H1 (cell line): ENCODE results near the gene RAMACL. TPM values are rescaled to one million over a fixed set of nuclear protein-coding genes. Genes with fewer than 3 reads are reported as not detected.

ENCODE experiments used
- CTCF ChIA-PET: fragments of 300-600 bp; sonication (Branson Sonifier 250); formaldehyde crosslinking; loops from one replicate; lab custom pipeline; 2021; ENCODE audit not compliant: partially characterized antibody; lab: Charles Lee
- POLR2A ChIA-PET: fragments of 300-600 bp; sonication (Branson Sonifier 250); formaldehyde crosslinking; loops from one replicate; lab custom pipeline; 2021; ENCODE audit warnings: inconsistent platforms; ENCODE audit not compliant: partially characterized antibody; lab: Charles Lee
- DNase-seq, 2 experiments: peaks; one replicate each; pipeline versions ENCODE4 v3.0.0 to v3.0.0-alpha.2; 2010 to 2022; ENCODE audit warnings: low spot score in 2 of 2, low read depth in 1 of 2, mixed read lengths in 1 of 2
- FAIRE-seq: peaks from 2 replicates; lab custom pipeline; 2011; peaks lifted over from hg19 to GRCh38; lab: Jason Lieb, UNC
- H2AFZ ChIP-seq: 2 replicates; pipeline ENCODE4 v1.8.1; 2012; ENCODE audit warnings: low read length, inconsistent platforms
- H2AK5ac ChIP-seq: 2 replicates; pipeline ENCODE4 v1.6.1; 2013; ENCODE audit warnings: low read depth, low read length
- H2BK120ac ChIP-seq: replicated peaks from 2 replicates; pipeline ENCODE3; 2013; ENCODE audit warnings: low read depth, low read length, inconsistent platforms
- H2BK12ac ChIP-seq: 2 replicates; pipeline ENCODE4 v1.6.1; 2013; ENCODE audit warnings: low read depth, low read length
- H2BK15ac ChIP-seq: 2 replicates; pipeline ENCODE4 v1.6.1; 2013; ENCODE audit warnings: low read length
- H2BK20ac ChIP-seq: 2 replicates; pipeline ENCODE4 v1.6.1; 2013; ENCODE audit warnings: low read length
- H2BK5ac ChIP-seq: 2 replicates; pipeline ENCODE4 v1.6.1; 2013; ENCODE audit warnings: low read depth, low read length
- H3K14ac ChIP-seq: 2 replicates; pipeline ENCODE4 v1.6.1; 2013; ENCODE audit warnings: inconsistent platforms; ENCODE audit not compliant: insufficient read length
- H3K18ac ChIP-seq: 2 replicates; pipeline ENCODE4 v1.6.1; 2013; ENCODE audit warnings: low read length; ENCODE audit errors: extremely low read depth
- H3K23ac ChIP-seq: 2 replicates; pipeline ENCODE4 v1.6.1; 2013; ENCODE audit warnings: inconsistent platforms; ENCODE audit not compliant: insufficient read length
- H3K23me2 ChIP-seq: 2 replicates; pipeline ENCODE4 v1.6.1; 2013; ENCODE audit warnings: low read depth, low read length
- H3K27ac ChIP-seq: 2 replicates; pipeline ENCODE4 v1.6.1; 2011; ENCODE audit warnings: low read depth, low read length, inconsistent platforms
- H3K27me3 ChIP-seq, 4 experiments: replicated peaks in 1 of 4; 1 replicate in 1 of 4; 2 replicates in 3 of 4; pipeline versions ENCODE4 v1.6.1 to v1.8.1; 2011 to 2013; ENCODE audit warnings: low read length in 3 of 4, mild to moderate bottlenecking in 3 of 4, inconsistent platforms in 2 of 4, mixed read lengths in 2 of 4, moderate library complexity in 1 of 4; ENCODE audit not compliant: control insufficient read depth in 3 of 4, insufficient read depth in 3 of 4; ENCODE audit errors: extremely low read depth in 1 of 4
- H3K36me3 ChIP-seq, 4 experiments: 2 replicates each; pipeline versions ENCODE4 v1.6.1 to v1.8.1; 2011 to 2013; ENCODE audit warnings: mild to moderate bottlenecking in 4 of 4, low read length in 3 of 4, moderate library complexity in 2 of 4, control low read depth in 1 of 4, inconsistent platforms in 1 of 4; ENCODE audit not compliant: insufficient read depth in 4 of 4, control insufficient read depth in 2 of 4
- H3K4ac ChIP-seq: replicated peaks from 2 replicates; pipeline ENCODE3; 2013; ENCODE audit warnings: low read length, low read depth, mixed read lengths, inconsistent platforms; ENCODE audit not compliant: insufficient read length
- H3K4me1 ChIP-seq, 4 experiments: replicated peaks in 1 of 4; 1 replicate in 1 of 4; 2 replicates in 3 of 4; pipeline versions ENCODE4 v1.6.1 to v1.8.1; 2011 to 2013; ENCODE audit warnings: low read length in 3 of 4, inconsistent platforms in 2 of 4, mixed read lengths in 1 of 4; ENCODE audit not compliant: insufficient read depth in 4 of 4, control insufficient read depth in 3 of 4
- H3K4me2 ChIP-seq, 2 experiments: 2 replicates each; pipeline versions ENCODE4 v1.6.1 to v1.8.1; 2011 to 2013; ENCODE audit warnings: low read depth in 2 of 2, low read length in 2 of 2, control low read depth in 1 of 2, inconsistent platforms in 1 of 2, mild to moderate bottlenecking in 1 of 2; ENCODE audit not compliant: insufficient read depth in 1 of 2
- H3K4me3 ChIP-seq, 4 experiments: fragments of 200-600, 300-600 bp in 1 of 4; sonication (generic), shearing (Covaris generic), sonication (Bioruptor Twin) in 1 of 4; 2 replicates each; pipeline versions ENCODE4 v1.5.1 to v1.8.1; 2011 to 2016; ENCODE audit warnings: low read length in 4 of 4, low read depth in 3 of 4, control low read depth in 2 of 4, inconsistent platforms in 2 of 4, mild to moderate bottlenecking in 2 of 4, mixed read lengths in 1 of 4, moderate library complexity in 1 of 4; ENCODE audit not compliant: insufficient read depth in 2 of 4; ENCODE audit errors: extremely low read depth in 1 of 4
- H3K56ac ChIP-seq: replicated peaks from 2 replicates; pipeline ENCODE3; 2013; ENCODE audit warnings: low read depth, mild to moderate bottlenecking, mixed read lengths, low read length, inconsistent platforms; ENCODE audit not compliant: insufficient read length
- H3K79me1 ChIP-seq: 2 replicates; pipeline ENCODE4 v1.6.1; 2013; ENCODE audit warnings: low read depth, low read length, control low read depth
- H3K79me2 ChIP-seq, 2 experiments: 2 replicates each; pipeline versions ENCODE4 v1.6.1 to v1.8.1; 2012 to 2013; ENCODE audit warnings: low read length in 2 of 2, mild to moderate bottlenecking in 2 of 2, inconsistent platforms in 1 of 2; ENCODE audit not compliant: insufficient read depth in 2 of 2, control insufficient read depth in 1 of 2
- H3K9ac ChIP-seq, 4 experiments: replicated peaks in 1 of 4; 1 replicate in 1 of 4; 2 replicates in 3 of 4; pipeline versions ENCODE4 v1.6.1 to v1.8.1; 2011 to 2013; ENCODE audit warnings: low read depth in 3 of 4, low read length in 3 of 4, control low read depth in 2 of 4, mild to moderate bottlenecking in 2 of 4, moderate library complexity in 2 of 4, inconsistent platforms in 1 of 4; ENCODE audit errors: extremely low read depth in 1 of 4
- H3K9me3 ChIP-seq, 2 experiments: 2 replicates each; pipeline versions ENCODE4 v1.6.1 to v1.8.1; 2012 to 2013; ENCODE audit warnings: mild to moderate bottlenecking in 2 of 2, moderate library complexity in 2 of 2, control low read depth in 1 of 2, inconsistent platforms in 1 of 2, low read depth in 1 of 2, low read length in 1 of 2, mixed read lengths in 1 of 2; ENCODE audit not compliant: insufficient read depth in 2 of 2
- H4K20me1 ChIP-seq, 2 experiments: replicated peaks in 1 of 2; 2 replicates each; pipeline versions ENCODE3 to v1.8.1; 2011 to 2013; ENCODE audit warnings: inconsistent platforms in 2 of 2, low read length in 2 of 2, mild to moderate bottlenecking in 1 of 2; ENCODE audit not compliant: insufficient read depth in 2 of 2, control insufficient read depth in 1 of 2
- H4K5ac ChIP-seq: 2 replicates; pipeline ENCODE4 v1.6.1; 2013; ENCODE audit warnings: low read length, low read depth, mixed read lengths, inconsistent platforms; ENCODE audit not compliant: insufficient read length
- H4K8ac ChIP-seq: 2 replicates; pipeline ENCODE4 v1.8.0; 2013; ENCODE audit warnings: mild to moderate bottlenecking, moderate library complexity, low read length, inconsistent platforms; ENCODE audit not compliant: insufficient read depth; ENCODE audit errors: extremely low read depth
- H4K91ac ChIP-seq: replicated peaks from 2 replicates; pipeline ENCODE3; 2013; ENCODE audit warnings: low read length, mixed read lengths, inconsistent platforms; ENCODE audit not compliant: insufficient read length
- CBX8 ChIP-seq: fragments of 300-800, 300-1000 bp; sonication (generic); IDR thresholded peaks from 2 replicates; pipeline ENCODE4 v1.7.1; 2016; ENCODE audit warnings: low read depth, low read length, borderline replicate concordance
- WGBS, 2 experiments: shearing (Covaris generic) in 1 of 2; methylation state at CpG; one replicate each; pipeline versions ENCODE4 v1.1.6 to v1.1.7; 2013 to 2015; ENCODE audit warnings: low lambda C conversion rate in 2 of 2, mixed read lengths in 2 of 2, inconsistent platforms in 1 of 2, low coverage in 1 of 2, missing lambda C conversion rate in 1 of 2; ENCODE audit not compliant: insufficient replicate concordance in 2 of 2, insufficient coverage in 1 of 2, insufficient read length in 1 of 2; ENCODE audit errors: extremely low coverage in 1 of 2, missing lambda C conversion rate in 1 of 2; 5-methylcytosine and 5-hydroxymethylcytosine counted together
- polyA plus RNA-seq, 7 experiments: library from polyadenylated mRNA; depleted of rRNA in 3 of 7; stranded (reverse) in 5 of 7; unstranded in 2 of 7; fragments of >200 nt in 5 of 7; fragments of 200-250 nt in 2 of 7; gene quantifications; 1 replicate in 5 of 7; 2 replicates in 1 of 7; 4 replicates in 1 of 7; pipeline versions ENCODE4 v1.2.1 to v1.2.3, GENCODE V29; 2011 to 2013; ENCODE audit warnings: missing spikeins in 2 of 7, mixed read lengths in 2 of 7
- total RNA-seq: library from RNA; stranded (reverse); fragmentation: NEBNext Ultra II Directional; extraction: Animal tissue kit (Norgen Biotek cat#: 25700); gene quantifications from 2 replicates; pipeline ENCODE4 v1.2.1, GENCODE V29; 2021

RAMACL gene
- total and polyA plus RNA-seq, 2 of the 8 experiments (the other 6 are each of a cell fraction or from before 2014, with no cell fraction given), result 0.23 to 0.97 TPM

GRCh38 chr6:166561771-166562359 lies 24.6 kb downstream of the RAMACL start:
- no peak overlapping the region for H2BK15ac ChIP-seq
- DNase-seq (no peak), FAIRE-seq (no peak)
- H3K9me3 ChIP-seq, result no peaks in the 10 kb centered on the region
- H3K4me1 ChIP-seq, result peaks cover 0 to 14% (median 2%) of the 10 kb centered on the region in 4 experiments; a peak in 5 of 7 replicates
- no peak overlapping the region for H3K9ac ChIP-seq
- no peak overlapping the region for H3K4ac ChIP-seq
- no peak overlapping the region for H3K56ac ChIP-seq
- CTCF ChIA-PET, result interaction anchor here (0.6 kb wide), 1 partner anchor 163 kb away, joined by 3 read pairs; no protein-coding TSS in a partner anchor
- no peak overlapping the region for H2BK120ac ChIP-seq
- no peak overlapping the region for H3K4me3 ChIP-seq
- no peak overlapping the region for H3K14ac ChIP-seq
- no peak overlapping the region for H3K23ac ChIP-seq
- peaks cover 3 to 36% of the 10 kb centered on the region in 2 experiments; a peak in 3 of 4 replicates for H3K79me2 ChIP-seq
- no peak overlapping the region for H2AK5ac ChIP-seq
- peaks cover 0 to 7% of the 10 kb centered on the region in 2 experiments for H4K20me1 ChIP-seq
- H3K27ac ChIP-seq, result no peak overlapping the region
- H3K36me3 ChIP-seq, result no peaks in the 10 kb centered on the region
- no peak overlapping the region for H2BK5ac ChIP-seq
- H3K27me3 ChIP-seq, result no peaks in the 10 kb centered on the region
- no peak overlapping the region for H2BK12ac ChIP-seq
- no peak overlapping the region for H2AFZ ChIP-seq
- no peak overlapping the region for H2BK20ac ChIP-seq
- WGBS, 2 experiments, result 83% methylated on average over 10 of the region's 10 CpGs; no CpG with 5 or more reads in 1 of the 2 experiments
- H3K18ac ChIP-seq, result no peak overlapping the region
- POLR2A ChIA-PET, result no interaction called here
- H4K5ac ChIP-seq, result no peak overlapping the region
- peaks cover 7% of the 10 kb centered on the region for H3K79me1 ChIP-seq
- H4K91ac ChIP-seq, result no peak overlapping the region
- H3K23me2 ChIP-seq, result no peaks in the 10 kb centered on the region
- no peak overlapping the region for H3K4me2 ChIP-seq
- no peak overlapping the region for H4K8ac ChIP-seq
- no peak for TF ChIP-seq CBX8
